CD4-positive, alpha-beta T cell treated with Interleukin-10 for 1 hour (primary cell): ENCODE data around the gene LMO4.

Experiments
- DNase-seq: peaks from one replicate; pipeline ENCODE4 v3.0.0-alpha.2; 2020

Gene LMO4

GRCh38 chr1:87362063-87362833, 33.6 kb downstream of the LMO4 start:
- DNase-seq = no peak

DNA sequence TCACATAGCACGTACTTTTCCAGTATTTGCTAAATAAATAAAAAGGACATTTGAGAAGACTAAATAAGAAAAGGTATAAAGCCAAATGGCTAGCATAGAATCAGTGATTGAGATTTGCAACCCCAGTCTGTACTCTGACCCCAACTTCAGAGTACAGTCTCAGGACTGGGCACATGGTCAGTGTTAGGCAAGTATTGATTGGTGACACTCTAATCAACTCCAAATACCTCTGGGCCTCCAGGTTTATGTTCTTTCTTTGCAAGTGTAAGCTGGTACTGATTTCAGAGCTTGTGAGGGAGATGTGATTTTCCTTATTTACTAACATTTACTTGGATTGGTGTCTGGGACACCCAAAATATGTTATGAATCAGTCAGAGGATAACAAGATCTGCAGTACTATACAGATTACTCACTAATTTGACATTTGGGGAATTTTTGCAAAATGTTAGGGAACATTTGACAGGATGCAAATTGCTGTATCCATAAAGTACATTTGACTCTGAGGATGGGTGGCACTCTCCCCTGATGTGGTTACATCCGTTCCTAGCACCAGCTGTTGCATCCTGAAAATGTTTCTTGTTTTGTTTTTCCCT, 34.2 kb downstream of the LMO4 start:
- DNase-seq = no peak

- no peak for DNase-seq
These were observed 38.9 kb downstream of the LMO4 start for GRCh38 chr1:87367549-87367948.

GRCh38 chr1:87368907-87369306, 40.2 kb downstream of the LMO4 start:
- DNase-seq = no peak

DNA sequence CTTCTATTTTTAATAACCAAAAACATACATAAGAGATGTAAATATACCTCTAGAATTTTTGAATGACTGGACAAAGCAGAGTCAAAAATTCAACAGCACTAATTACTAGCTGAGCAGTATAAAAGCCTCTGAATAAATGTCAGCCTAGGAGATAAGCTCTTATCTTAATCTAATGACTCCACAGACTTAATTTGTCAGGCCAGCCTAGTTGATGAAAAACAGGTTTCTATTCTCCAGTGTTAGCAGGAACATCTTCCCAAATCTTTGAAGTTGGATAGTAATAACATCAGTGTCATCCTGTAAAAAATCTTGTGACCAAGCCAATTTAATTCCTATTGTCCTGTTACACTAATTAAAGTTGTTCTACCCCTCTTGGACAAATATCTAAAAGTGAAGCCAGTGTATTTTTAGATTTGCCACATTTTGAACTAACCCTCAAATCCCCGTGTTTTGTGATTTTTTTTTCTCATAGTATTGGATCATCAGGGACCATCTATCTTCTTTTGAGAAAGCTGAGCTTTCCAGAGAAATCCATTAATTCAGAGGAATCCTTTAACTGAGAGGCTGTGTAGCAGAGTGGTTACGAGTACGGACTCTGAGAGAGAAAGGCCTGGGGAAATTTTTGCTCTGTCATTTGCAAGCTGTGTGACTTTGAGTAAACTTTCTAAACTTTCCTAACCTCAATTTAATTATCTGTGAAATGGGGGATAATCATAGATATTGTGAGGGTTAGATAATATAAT, 41.2 kb downstream of the LMO4 start:
- no peak for DNase-seq

GRCh38 chr1:87370544-87370943, 41.9 kb downstream of the LMO4 start:
- DNase-seq = no peak

DNA sequence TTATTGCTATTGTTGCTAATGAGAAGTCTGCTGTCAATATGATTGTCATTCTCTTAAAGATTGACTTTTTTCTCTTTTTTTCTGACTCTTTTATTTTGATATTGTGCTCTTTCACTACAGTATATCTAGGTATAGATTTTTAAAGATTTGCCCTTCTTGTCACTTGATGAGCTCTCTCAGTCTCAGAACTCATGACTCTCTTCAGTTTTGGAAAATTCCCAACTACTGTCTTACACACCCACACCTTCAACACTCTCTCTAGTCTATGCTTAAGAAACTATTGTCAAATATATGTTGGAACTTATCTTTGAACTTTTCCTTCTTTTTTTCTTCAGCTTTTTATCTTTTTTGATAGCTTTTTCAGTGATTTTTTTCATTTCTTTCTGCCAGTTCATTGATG, 50.6 kb downstream of the LMO4 start:
- DNase-seq = no peak

- DNase-seq = no peak
These were observed 57.6 kb downstream of the LMO4 start for GRCh38 chr1:87386217-87386790.

GRCh38 chr1:87388411-87388810, 59.7 kb downstream of the LMO4 start:
- DNase-seq = no peak

GRCh38 chr1:87389011-87389410, 60.3 kb downstream of the LMO4 start:
- no peak for DNase-seq

DNA sequence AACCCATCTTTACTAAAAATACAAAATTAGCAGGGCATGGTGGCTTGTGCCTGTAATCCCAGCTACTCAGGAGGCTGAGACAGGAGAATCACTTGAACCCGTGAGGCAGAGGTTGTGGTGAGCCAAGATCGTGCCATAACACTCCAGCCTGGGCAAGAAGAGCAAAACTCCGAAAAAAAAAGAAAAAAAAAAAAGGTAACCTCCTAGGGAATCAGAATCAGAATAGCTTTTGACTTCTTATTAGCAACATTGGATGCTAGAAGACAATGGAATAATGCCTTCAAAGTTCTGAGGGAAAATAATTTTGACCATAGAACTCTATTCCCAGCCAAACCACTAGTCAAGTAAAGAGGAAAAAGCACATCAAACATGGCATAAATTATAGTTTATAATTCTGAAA, 60.9 kb downstream of the LMO4 start:
- DNase-seq = no peak

DNA sequence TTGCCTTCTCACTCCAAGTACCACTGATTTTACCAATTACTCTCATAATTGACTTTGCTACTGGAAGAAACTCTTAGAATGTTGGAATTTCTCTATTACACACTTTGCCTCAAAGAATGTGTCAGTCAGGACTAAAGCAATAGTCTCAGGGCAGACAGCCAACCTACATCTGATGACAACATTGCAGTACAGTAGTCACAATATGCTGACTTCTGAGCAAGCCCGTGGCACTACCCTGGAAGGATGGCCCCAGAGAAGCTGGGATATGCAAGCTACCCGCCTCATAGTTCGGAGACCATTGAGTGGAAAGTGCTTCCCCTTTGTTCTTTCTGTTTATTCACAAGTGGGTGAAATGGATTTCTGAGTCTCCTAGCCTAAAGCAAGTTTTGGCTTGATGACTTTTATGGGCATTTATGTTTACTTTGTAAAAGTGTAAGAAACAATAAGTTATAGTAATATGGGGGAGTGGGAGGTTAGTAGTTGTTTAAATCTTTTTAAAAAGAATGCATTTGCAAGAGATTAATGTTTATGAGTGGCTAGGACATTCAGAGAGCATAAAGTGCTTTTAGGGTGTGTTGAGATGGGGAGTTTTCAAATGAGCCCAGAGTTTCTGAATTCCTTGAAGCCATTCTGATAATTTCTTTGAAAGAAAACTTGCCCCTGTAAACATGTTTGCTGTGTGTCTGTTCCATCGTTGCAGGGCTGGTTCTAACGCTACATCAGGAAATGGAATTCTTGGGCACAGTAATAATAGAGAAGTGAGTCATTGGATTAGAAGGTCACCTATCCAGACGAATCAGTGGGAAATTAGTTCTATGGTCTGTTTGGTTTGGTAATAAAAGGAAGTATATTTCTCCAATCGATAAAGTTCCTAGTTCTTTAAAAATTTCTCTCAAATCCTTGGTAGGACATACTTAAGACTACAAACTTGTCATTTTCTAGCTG, 63.8 kb downstream of the LMO4 start:
- DNase-seq = no peak

DNA sequence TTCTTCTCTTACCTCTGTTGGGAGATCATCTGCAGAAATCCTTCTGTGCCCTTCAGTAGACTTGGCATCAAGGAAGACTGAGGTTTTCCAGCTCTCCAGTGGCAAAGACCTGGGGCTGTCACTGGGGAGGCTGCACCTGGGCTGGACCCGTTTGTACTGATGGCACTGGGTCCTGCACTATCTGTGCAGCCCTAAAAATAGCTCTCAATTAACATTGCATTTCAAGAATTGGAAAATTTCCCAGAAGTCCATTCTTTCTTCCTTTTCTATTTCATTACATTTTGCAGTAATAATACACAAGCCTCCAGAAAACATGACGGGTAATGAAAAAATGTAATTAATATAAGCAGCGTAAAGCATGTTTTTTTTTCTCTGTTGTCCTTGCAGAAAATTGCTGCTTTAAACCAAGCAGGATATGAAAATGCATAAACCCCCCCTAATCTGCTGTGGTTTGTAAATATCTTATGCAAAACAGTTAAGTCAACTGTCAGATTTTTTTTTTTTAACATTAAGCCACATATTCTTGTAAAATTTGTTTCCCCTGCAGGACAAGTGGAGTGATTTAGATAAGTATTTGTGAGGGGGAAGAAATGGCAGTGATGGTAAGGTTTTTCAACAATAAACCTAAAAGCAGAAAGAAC, 64.9 kb downstream of the LMO4 start:
- no peak for DNase-seq

DNA sequence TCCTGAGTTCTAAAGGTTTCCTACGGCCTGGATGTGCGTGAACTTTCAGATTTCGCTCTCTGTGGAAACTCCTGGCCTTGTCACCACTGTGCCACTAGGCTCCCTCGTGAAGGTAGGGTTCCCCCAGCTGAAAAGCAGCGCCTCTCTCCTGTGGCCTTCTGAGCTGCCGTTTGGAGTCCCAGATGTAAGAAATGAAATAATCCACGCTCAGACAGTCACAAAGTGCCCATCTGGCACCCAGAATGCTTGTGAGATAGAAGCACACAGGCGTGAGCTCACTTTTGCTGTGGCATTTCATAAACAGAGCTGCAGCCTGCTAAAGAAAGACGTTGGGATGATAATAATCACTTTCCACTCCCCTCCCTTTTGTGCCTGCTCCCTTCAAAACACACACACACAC, 65.8 kb downstream of the LMO4 start:
- DNase-seq = no peak

- no peak for DNase-seq
These were observed 66.3 kb downstream of the LMO4 start for GRCh38 chr1:87394982-87395381.
